Natural killer cell (primary cell): ENCODE data around the gene FER. TPM values are rescaled to one million over a fixed set of nuclear protein-coding genes. Genes with fewer than 3 reads are reported as not detected.
A peak's percentile ranks its signal among the peaks of the same experiment; 100 is the strongest.

ENCODE experiments used
- ATAC-seq, 3 donors: fragments of 150-1000 bp in 2 of 3; fragments of 200-7000 bp in 1 of 3; cut with Tn5 transposase; 1 replicate in 1 of 3; 2 replicates in 2 of 3; pipeline ENCODE4 v1.10.0; 2021; ENCODE audit warnings: mild to moderate bottlenecking in 2 of 3, moderate library complexity in 2 of 3
- DNase-seq, 2 donors: peaks; one replicate each; pipeline versions ENCODE4 v3.0.0 to v3.0.0-alpha.2; 2013 to 2021; ENCODE audit warnings: mixed read lengths in 1 of 2
- H3K27ac ChIP-seq: one replicate; pipeline ENCODE4 v1.5.1; 2013; ENCODE audit warnings: mild to moderate bottlenecking, low read length
- H3K27me3 ChIP-seq: one replicate; pipeline ENCODE4 v1.6.1; 2013; ENCODE audit warnings: low read length; ENCODE audit not compliant: control insufficient read depth, insufficient read depth
- H3K36me3 ChIP-seq: one replicate; pipeline ENCODE4 v1.6.1; 2013; ENCODE audit warnings: low read length; ENCODE audit not compliant: control insufficient read depth, insufficient read depth
- H3K4me1 ChIP-seq: one replicate; pipeline ENCODE4 v1.6.1; 2013; ENCODE audit warnings: low read length; ENCODE audit not compliant: control insufficient read depth, insufficient read depth
- H3K4me3 ChIP-seq: one replicate; pipeline ENCODE4 v1.5.1; 2013; ENCODE audit warnings: low read length
- H3K9me3 ChIP-seq: one replicate; pipeline ENCODE4 v1.6.1; 2013; ENCODE audit warnings: low read length; ENCODE audit not compliant: control insufficient read depth, insufficient read depth
- H3K27ac Mint-ChIP-seq, 2 donors: one replicate each; pipeline ENCODE4 v1.8.0; 2022; ENCODE audit warnings: mild to moderate bottlenecking in 2 of 2, mixed read lengths in 2 of 2, moderate library complexity in 1 of 2
- H3K27me3 Mint-ChIP-seq, 2 donors: one replicate each; pipeline ENCODE4 v1.8.0; 2022; ENCODE audit warnings: low read depth in 2 of 2, mixed read lengths in 2 of 2
- H3K36me3 Mint-ChIP-seq: one replicate; pipeline ENCODE4 v1.8.0; 2022; ENCODE audit warnings: mixed read lengths
- H3K4me1 Mint-ChIP-seq, 2 donors: one replicate each; pipeline ENCODE4 v1.8.0; 2022; ENCODE audit warnings: mixed read lengths in 2 of 2
- H3K4me3 Mint-ChIP-seq: one replicate; pipeline ENCODE4 v1.8.0; 2022; ENCODE audit warnings: mild to moderate bottlenecking, moderate library complexity, mixed read lengths
- H3K9me3 Mint-ChIP-seq, 2 donors: one replicate each; pipeline ENCODE4 v1.8.0; 2022; ENCODE audit warnings: mixed read lengths in 2 of 2
- WGBS: methylation state at CpG from one replicate; pipeline ENCODE4 v1.1.7; 2013; ENCODE audit warnings: missing lambda C conversion rate; ENCODE audit not compliant: insufficient coverage; 5-methylcytosine and 5-hydroxymethylcytosine counted together
- intact Hi-C: fragments of 100-400 bp; cut with micrococcal nuclease; formaldehyde crosslinking; loops from one replicate; pipeline ENCODE4 v1.14.2; 2022
- total RNA-seq, 4 donors: library from RNA; stranded (reverse); fragments of 120-200 nt in 1 of 4; gene quantifications; one replicate each; pipeline versions ENCODE4 v1.2.3 to v1.2.4, GENCODE V29; 2013 to 2022
- TF ChIP-seq, protein P1 (sequence below): fragments of 200-600 bp; IDR thresholded peaks from one replicate; pipeline ENCODE4 v1.8.0; 2022; ENCODE audit warnings: antibody characterized with exemption

FER gene
- total RNA-seq, 3 donors from 2014 or later (not counting 1 experiment from before 2014, with no cell fraction given): 17.3 to 25.2 (median 19.4) TPM

DNA sequence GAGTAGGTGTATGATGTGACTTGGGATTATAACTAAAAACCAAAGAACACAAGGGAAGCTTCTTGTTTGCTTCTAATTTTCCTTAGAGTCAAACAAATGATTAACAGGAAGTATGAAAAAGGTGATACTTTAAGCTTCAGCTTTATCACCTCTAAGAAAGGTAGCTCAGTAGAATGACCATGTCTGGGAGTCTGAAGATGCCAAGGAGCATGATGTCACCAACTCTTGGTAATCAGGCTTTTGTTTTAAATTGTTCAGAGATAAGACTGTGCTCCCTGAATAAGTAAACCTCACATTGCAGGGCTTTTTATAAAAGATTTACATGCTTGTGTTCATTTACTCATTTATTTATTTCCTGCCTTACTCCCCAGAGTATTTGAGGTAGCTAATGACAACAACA lies 169.9 kb downstream of the FER start:
- no peak for ATAC-seq
- intact Hi-C loops: no loop called here
- TF ChIP-seq, protein P1, sequence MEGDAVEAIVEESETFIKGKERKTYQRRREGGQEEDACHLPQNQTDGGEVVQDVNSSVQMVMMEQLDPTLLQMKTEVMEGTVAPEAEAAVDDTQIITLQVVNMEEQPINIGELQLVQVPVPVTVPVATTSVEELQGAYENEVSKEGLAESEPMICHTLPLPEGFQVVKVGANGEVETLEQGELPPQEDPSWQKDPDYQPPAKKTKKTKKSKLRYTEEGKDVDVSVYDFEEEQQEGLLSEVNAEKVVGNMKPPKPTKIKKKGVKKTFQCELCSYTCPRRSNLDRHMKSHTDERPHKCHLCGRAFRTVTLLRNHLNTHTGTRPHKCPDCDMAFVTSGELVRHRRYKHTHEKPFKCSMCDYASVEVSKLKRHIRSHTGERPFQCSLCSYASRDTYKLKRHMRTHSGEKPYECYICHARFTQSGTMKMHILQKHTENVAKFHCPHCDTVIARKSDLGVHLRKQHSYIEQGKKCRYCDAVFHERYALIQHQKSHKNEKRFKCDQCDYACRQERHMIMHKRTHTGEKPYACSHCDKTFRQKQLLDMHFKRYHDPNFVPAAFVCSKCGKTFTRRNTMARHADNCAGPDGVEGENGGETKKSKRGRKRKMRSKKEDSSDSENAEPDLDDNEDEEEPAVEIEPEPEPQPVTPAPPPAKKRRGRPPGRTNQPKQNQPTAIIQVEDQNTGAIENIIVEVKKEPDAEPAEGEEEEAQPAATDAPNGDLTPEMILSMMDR: no peak

DNA sequence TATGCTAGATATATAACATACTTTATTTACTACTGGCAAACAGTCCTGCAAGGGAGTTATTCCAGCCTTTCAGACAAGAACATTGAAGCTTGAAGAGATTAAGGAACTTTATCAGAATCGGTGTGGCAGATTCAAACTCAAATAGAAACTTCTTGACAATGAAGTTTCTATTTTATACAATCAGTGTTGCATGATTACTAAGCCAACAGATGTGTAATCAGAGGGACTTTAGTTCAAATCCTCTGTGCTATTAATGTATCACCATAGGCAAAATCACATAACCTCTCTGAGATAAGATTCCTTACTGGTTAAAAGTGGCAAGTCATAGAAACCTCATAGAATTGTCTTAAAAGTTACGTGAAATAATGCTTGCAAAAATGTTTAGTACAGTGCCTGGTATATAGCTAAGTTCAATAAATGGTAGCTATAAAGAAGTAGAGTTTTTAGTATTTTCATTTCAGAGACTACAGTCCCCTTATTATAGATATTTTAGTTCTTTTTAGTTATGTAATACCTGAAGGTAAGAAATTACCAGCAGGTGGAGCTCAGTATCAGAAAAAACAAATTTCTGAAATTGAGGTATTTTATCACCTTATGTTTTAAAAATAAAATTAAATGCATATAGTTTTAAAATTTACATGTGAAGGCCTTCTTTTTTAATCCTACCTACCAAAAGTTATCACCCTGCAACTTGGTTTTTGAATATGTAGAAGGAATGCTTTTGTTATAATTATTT lies 172.1 kb downstream of the FER start:
- Histone ChIP-seq H3K27me3 (no peaks in the 10 kb centered on the region), H3K4me1 (no peaks in the 10 kb centered on the region), H3K27ac (no peak overlapping the region), H3K36me3 (no peaks in the 10 kb centered on the region), H3K9me3 (no peaks in the 10 kb centered on the region), H3K4me3 (no peak overlapping the region)
- DNase-seq: peak in 1 of 2 donors; percentile 23
- Mint-ChIP-seq H3K27me3 (no peaks in the 10 kb centered on the region), H3K27ac (no peak overlapping the region), H3K4me3 (no peak overlapping the region), H3K9me3 (no peaks in the 10 kb centered on the region), H3K36me3 (no peaks in the 10 kb centered on the region), H3K4me1 (peaks cover 0 to 5% of the 10 kb centered on the region in 2 donors)
- intact Hi-C loops: loop anchor here (10.0 kb wide), 1 partner anchor 515 kb away; no protein-coding TSS in a partner anchor
- TF ChIP-seq, protein P1: no peak
- no peak for ATAC-seq
- 71% methylated on average over 1 of the region's 2 CpGs for WGBS

More for the DNA sequence above, 169.9 kb downstream of the FER start:
- Histone ChIP-seq H3K27me3 (no peaks in the 10 kb centered on the region), H3K36me3 (no peaks in the 10 kb centered on the region), H3K4me3 (no peak overlapping the region), H3K4me1 (no peaks in the 10 kb centered on the region), H3K9me3 (no peaks in the 10 kb centered on the region), H3K27ac (no peak overlapping the region)
- Mint-ChIP-seq H3K4me1 (no peaks in the 10 kb centered on the region), H3K9me3 (no peaks in the 10 kb centered on the region), H3K36me3 (no peaks in the 10 kb centered on the region), H3K27me3 (no peaks in the 10 kb centered on the region), H3K27ac (no peak overlapping the region), H3K4me3 (no peak overlapping the region)
- DNase-seq: no peak

DNA sequence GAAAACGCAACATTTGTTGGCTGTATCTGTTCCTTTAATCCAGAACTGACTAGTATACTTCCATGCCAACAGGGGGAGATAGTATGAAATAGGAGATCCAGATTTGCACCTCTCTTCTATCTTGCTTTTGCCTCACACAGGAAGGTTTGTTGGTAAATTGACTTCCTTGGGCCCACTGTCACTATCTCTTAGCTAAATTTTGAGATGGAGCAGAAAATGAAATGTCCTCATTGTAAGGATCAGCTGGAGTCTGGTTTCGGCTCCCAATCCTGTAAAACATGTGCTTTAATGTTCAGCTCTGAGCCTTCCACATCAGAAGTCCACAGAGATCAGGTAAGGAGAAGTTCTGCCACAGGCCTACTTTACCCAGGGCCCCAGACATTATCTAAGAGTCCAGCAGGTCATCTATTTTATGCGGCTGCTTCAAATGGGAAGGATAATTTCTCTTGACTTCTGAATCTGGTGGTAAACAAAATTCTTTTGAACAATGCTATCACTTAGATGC lies 176.8 kb downstream of the FER start:
- Mint-ChIP-seq H3K4me1 (peaks cover 0 to 5% of the 10 kb centered on the region in 2 donors), H3K9me3 (no peaks in the 10 kb centered on the region), H3K27me3 (no peaks in the 10 kb centered on the region), H3K27ac (no peak overlapping the region), H3K4me3 (peak overlapping the region; percentile 29), H3K36me3 (no peaks in the 10 kb centered on the region)
- intact Hi-C loops: loop anchor here (10.0 kb wide), 1 partner anchor 510 kb away; no protein-coding TSS in a partner anchor
- no peaks in the 10 kb centered on the region for H3K27me3 ChIP-seq
- no peaks in the 10 kb centered on the region for H3K9me3 ChIP-seq
- H3K36me3 ChIP-seq: no peaks in the 10 kb centered on the region
- no peak overlapping the region for H3K27ac ChIP-seq
- WGBS: 94% methylated on average over 2 of the region's 3 CpGs
- no peaks in the 10 kb centered on the region for H3K4me1 ChIP-seq
- TF ChIP-seq, protein P1: no peak
- ATAC-seq (peak; percentile 30 to 59 (median 59)), DNase-seq (peak in 1 of 2 donors; percentile 5)
- H3K4me3 ChIP-seq: no peak overlapping the region
